GM10266 (cell line): ENCODE measurements around the gene ABCA1.
"Not testable (repeated sequence)": the region's sequence is repeated elsewhere in the genome, so short reads cannot be mapped to it uniquely, and the experiment has no call there.

Experiments used
- DNase-seq: peaks from one replicate; pipeline ENCODE4 v3.0.0; 2012; ENCODE audit errors: extremely low spot score
- TF ChIP-seq, protein P1 (sequence below): IDR thresholded peaks from 2 replicates; pipeline ENCODE4 v1.5.1; 2012; ENCODE audit warnings: mild to moderate bottlenecking, low read depth; ENCODE audit not compliant: control insufficient read depth, insufficient read depth; ENCODE audit errors: missing control alignments

The ABCA1 gene

DNA sequence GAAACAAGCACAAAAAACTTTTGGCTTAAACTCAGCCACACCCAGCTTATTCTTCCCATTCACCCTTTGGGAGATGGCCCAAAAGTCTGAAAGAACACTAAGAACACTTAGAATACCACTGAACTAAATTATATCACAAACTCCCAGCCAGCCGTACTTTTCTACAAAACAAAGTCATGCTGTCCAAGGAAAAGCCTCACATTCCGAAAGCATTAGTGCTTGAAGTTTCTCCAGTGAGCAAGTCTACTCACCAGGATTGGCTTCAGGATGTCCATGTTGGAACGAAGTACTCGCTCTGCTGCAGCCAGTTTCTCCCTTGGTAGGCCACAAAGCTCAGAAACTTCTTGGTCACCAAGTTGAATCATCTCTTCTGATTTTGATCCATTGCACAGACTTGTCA lies 69.7 kb downstream of the ABCA1 start:
- TF ChIP-seq, protein P1, sequence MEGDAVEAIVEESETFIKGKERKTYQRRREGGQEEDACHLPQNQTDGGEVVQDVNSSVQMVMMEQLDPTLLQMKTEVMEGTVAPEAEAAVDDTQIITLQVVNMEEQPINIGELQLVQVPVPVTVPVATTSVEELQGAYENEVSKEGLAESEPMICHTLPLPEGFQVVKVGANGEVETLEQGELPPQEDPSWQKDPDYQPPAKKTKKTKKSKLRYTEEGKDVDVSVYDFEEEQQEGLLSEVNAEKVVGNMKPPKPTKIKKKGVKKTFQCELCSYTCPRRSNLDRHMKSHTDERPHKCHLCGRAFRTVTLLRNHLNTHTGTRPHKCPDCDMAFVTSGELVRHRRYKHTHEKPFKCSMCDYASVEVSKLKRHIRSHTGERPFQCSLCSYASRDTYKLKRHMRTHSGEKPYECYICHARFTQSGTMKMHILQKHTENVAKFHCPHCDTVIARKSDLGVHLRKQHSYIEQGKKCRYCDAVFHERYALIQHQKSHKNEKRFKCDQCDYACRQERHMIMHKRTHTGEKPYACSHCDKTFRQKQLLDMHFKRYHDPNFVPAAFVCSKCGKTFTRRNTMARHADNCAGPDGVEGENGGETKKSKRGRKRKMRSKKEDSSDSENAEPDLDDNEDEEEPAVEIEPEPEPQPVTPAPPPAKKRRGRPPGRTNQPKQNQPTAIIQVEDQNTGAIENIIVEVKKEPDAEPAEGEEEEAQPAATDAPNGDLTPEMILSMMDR, result no peak
- DNase-seq, result no peak

DNA sequence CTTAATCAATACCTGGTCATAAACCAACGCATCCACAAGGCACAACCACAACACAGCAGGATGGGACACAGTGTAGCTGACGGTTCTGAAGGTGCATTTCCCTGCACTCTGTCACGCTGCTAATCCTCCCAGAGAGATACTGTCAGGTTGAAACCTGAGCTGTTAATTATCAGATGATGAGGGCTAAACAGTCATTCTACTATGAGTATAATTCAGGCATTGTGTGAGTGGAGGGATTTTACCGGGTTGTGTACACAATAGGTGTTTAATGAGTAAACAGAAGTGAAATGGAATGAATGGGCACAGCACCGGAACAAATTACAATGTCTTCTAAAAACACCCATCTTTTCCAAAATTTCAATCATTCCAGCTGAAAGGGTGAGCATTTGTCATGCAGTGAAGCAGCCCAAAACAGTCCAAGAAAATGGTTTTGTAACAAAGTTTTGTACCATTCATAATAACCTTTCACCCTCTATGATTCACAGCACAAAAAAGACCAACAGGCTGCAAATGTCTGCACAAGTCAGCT lies 71.5 kb downstream of the ABCA1 start:
- no peak for DNase-seq
- TF ChIP-seq, protein P1, result no peak

DNA sequence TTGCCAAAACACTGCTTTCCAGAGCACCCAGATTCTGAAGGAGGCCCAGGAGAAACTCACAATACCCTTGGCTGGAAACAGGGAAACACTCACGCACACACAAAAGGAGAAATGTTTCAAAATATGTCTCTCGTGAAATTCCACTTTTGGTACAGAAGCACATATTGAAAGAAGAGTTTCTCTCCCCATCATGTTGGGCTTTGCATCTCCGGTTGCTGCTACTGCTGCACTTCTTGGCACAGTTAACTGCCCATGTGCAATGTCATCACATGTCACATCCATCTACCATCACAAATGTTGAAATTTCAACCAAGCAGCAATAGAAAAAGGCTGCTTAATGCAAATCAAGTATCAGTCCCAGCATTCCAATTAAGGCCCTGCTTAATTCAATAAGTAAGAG lies 72.1 kb downstream of the ABCA1 start:
- no peak for DNase-seq
- TF ChIP-seq, protein P1, result no peak

DNA sequence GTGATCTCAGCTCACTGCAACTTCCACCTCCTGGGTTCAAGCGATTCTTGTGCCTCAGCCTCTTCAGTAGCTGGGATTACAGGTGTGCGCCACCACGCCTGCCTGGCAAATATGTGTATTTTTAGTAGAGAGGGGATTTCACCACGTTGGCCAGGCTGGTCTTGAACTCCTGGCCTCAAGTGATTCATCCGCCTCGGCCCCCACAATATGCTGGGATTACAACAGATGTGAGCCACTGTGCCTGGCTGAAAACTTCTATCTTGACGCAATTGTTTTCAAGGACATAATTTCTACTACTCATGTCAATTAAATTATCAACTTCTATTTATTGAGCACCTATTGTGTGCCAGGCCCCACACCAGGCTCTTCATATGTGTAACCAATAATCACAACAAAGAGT lies 72.7 kb downstream of the ABCA1 start:
- DNase-seq, result not testable (repeated sequence)

DNA sequence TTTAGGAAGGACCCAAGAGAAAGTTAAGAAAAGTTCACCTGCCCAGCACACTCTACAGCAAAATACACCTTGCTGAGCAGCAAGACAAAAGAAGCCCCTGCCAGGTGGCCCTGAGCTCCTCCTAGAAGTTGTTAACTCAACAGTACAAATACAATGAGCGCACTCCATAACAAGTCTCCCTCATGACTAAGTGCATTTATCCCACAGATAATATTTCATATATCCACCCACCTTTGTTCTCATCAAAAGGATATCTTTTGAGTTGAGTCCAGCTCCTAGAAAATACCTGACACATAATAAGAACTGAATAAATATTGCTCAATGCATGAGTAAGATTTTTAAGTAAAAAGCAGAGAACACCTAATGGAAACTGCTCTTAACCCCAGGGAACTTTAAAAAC lies 73.3 kb downstream of the ABCA1 start:
- DNase-seq, result no peak

DNA sequence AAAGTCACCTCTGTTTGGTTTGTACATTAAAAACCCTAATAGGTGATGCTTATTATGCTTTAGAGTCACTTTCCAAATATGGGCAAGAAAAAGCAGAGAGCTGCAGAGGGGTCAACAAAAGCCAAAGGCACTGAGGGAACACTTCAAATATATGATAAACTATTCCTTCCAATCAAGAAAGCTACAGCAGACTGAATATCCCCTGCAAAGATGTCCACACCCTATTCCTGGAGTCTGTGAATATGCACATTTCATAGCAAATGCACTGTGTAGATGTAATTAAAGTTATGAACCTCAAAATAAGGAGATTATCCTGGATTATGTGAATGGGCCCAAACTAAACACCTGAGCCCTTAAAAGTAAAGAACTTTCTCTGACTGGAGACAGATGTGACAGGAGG lies 74.3 kb downstream of the ABCA1 start:
- TF ChIP-seq, protein P1, result no peak
- DNase-seq, result no peak

More for the DNA sequence above, 73.3 kb downstream of the ABCA1 start:
- TF ChIP-seq, protein P1, result no peak

DNA sequence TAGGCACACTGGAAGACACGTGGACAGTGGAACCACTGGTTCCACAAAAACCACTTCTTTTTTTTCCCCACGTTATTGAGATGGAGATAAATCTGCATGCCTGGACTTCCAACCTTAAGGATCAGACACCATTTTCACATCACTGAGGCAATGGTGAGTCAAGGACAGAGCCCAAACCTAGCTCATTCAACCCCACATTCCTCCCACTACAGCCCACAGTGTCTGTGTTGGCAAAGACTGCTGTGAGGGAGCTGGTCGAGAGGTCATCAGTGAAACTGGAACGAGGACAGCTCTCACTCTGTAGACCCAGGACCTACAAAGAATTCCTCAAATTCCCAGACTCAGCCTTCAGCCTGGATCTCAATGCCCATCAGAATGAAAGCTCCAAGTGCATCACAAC lies 74.8 kb downstream of the ABCA1 start:
- TF ChIP-seq, protein P1, result no peak
- no peak for DNase-seq

DNA sequence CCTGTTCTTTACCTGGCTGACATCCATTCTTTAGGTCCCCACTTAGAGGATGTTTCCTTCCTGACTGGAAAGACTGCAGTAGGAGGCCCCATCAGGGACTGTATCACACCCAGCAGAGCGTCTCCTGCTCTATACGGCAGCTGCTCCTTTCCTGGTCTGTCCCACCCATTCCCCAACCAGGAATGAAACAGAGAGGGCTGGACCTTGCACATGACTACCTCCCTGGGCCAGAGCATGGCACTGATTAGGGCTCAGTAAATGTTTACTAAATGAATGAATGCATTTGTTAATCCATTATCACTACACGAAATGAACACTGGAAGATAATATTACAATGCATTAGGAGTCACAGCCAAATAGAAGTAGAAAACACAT lies 76.4 kb downstream of the ABCA1 start:
- DNase-seq, result no peak
- TF ChIP-seq, protein P1, result no peak
